ENCODE results near the gene KRTAP5-9.

Gene KRTAP5-9

GRCh38 chr11:71505001-71505400 lies 43.2 kb upstream of the KRTAP5-9 start:
- ATAC-seq = no peak; the same call in 2 of the 3 replicates
- TF ChIP-seq TCF4 (CRISPR knock-in tag; IDR thresholded peaks at IDR 0.05; ENCODE audit: borderline replicate concordance) (0 out of 2 replicates have a peak, but pooled peaks have one; percentile 9), SNAI2 (CRISPR knock-in tag; IDR thresholded peaks at IDR 0.05) (no peak), ZFP3 (CRISPR knock-in tag; IDR thresholded peaks at IDR 0.05) (no peak), ZNF565 (CRISPR knock-in tag; conservative IDR thresholded peaks at IDR 0.05; ENCODE audit: low read depth) (no peak), PPARA (CRISPR knock-in tag; IDR thresholded peaks at IDR 0.05; ENCODE audit: borderline replicate concordance) (no peak), ISL1 (CRISPR knock-in tag; IDR thresholded peaks at IDR 0.05) (peak; percentile 41; the same call in 1 of the 2 replicates)

- no peak for ATAC-seq
- TF ChIP-seq, protein P1, sequence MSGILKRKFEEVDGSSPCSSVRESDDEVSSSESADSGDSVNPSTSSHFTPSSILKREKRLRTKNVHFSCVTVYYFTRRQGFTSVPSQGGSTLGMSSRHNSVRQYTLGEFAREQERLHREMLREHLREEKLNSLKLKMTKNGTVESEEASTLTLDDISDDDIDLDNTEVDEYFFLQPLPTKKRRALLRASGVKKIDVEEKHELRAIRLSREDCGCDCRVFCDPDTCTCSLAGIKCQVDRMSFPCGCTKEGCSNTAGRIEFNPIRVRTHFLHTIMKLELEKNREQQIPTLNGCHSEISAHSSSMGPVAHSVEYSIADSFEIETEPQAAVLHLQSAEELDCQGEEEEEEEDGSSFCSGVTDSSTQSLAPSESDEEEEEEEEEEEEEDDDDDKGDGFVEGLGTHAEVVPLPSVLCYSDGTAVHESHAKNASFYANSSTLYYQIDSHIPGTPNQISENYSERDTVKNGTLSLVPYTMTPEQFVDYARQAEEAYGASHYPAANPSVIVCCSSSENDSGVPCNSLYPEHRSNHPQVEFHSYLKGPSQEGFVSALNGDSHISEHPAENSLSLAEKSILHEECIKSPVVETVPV (CRISPR knock-in tag; IDR thresholded peaks at IDR 0.05) = no peak
- TF ChIP-seq ESRRG (CRISPR knock-in tag; IDR thresholded peaks at IDR 0.05) = no peak
- no peak for TF ChIP-seq ISL1 (CRISPR knock-in tag; IDR thresholded peaks at IDR 0.05)
- TF ChIP-seq PPARA (CRISPR knock-in tag; IDR thresholded peaks at IDR 0.05; ENCODE audit: borderline replicate concordance) = no peak
- no peak for TF ChIP-seq BACH2 (CRISPR knock-in tag; IDR thresholded peaks at IDR 0.05; ENCODE audit: borderline replicate concordance)
- TF ChIP-seq, protein P2, sequence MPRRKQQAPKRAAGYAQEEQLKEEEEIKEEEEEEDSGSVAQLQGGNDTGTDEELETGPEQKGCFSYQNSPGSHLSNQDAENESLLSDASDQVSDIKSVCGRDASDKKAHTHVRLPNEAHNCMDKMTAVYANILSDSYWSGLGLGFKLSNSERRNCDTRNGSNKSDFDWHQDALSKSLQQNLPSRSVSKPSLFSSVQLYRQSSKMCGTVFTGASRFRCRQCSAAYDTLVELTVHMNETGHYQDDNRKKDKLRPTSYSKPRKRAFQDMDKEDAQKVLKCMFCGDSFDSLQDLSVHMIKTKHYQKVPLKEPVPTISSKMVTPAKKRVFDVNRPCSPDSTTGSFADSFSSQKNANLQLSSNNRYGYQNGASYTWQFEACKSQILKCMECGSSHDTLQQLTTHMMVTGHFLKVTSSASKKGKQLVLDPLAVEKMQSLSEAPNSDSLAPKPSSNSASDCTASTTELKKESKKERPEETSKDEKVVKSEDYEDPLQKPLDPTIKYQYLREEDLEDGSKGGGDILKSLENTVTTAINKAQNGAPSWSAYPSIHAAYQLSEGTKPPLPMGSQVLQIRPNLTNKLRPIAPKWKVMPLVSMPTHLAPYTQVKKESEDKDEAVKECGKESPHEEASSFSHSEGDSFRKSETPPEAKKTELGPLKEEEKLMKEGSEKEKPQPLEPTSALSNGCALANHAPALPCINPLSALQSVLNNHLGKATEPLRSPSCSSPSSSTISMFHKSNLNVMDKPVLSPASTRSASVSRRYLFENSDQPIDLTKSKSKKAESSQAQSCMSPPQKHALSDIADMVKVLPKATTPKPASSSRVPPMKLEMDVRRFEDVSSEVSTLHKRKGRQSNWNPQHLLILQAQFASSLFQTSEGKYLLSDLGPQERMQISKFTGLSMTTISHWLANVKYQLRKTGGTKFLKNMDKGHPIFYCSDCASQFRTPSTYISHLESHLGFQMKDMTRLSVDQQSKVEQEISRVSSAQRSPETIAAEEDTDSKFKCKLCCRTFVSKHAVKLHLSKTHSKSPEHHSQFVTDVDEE (CRISPR knock-in tag; IDR thresholded peaks at IDR 0.05) = no peak
- TF ChIP-seq ZFP30 (CRISPR knock-in tag; IDR thresholded peaks at IDR 0.05) = no peak
- TF ChIP-seq ZNF565 (CRISPR knock-in tag; conservative IDR thresholded peaks at IDR 0.05; ENCODE audit: low read depth) = no peak
- no peak for TF ChIP-seq RARB (CRISPR knock-in tag; IDR thresholded peaks at IDR 0.05)
- TF ChIP-seq TCF4 (CRISPR knock-in tag; IDR thresholded peaks at IDR 0.05; ENCODE audit: borderline replicate concordance) = no peak
- TF ChIP-seq SNAI2 (CRISPR knock-in tag; IDR thresholded peaks at IDR 0.05) = no peak
Observed at GRCh38 chr11:71505781-71506180, 42.4 kb upstream of the KRTAP5-9 start.

DNA sequence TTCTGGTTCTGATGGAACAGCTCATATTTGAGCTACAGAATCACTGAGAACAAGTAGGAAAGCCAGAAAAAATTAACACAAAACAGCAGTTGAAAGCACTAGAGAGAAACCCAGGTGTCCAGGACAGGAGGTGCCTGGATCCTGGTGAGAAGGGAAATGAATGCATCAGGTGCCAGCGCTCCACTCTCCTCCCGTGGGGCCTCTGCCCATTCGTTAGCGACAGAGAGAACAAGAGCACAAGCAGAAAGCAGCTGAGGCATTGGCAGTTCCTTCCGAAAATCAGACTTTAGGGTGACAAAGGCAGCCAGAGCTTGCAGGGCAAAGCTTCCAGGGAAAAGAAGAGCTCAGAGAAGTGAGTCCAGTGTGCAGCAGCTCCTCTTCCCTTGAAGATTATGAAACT lies 41.1 kb upstream of the KRTAP5-9 start:
- TF ChIP-seq, protein P3, sequence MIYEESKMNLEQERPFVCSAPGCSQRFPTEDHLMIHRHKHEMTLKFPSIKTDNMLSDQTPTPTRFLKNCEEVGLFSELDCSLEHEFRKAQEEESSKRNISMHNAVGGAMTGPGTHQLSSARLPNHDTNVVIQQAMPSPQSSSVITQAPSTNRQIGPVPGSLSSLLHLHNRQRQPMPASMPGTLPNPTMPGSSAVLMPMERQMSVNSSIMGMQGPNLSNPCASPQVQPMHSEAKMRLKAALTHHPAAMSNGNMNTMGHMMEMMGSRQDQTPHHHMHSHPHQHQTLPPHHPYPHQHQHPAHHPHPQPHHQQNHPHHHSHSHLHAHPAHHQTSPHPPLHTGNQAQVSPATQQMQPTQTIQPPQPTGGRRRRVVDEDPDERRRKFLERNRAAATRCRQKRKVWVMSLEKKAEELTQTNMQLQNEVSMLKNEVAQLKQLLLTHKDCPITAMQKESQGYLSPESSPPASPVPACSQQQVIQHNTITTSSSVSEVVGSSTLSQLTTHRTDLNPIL (CRISPR knock-in tag; IDR thresholded peaks at IDR 0.05; ENCODE audit: low read depth) = no peak
- TF ChIP-seq OSR1 (CRISPR knock-in tag; IDR thresholded peaks at IDR 0.05) = no peak
- no peak for TF ChIP-seq ZNF70 (CRISPR knock-in tag; IDR thresholded peaks at IDR 0.05)
- no peak for TF ChIP-seq GLIS3 (CRISPR knock-in tag; IDR thresholded peaks at IDR 0.05)
- no peak for TF ChIP-seq BACH2 (CRISPR knock-in tag; IDR thresholded peaks at IDR 0.05; ENCODE audit: borderline replicate concordance)
- no peak for TF ChIP-seq RARB (CRISPR knock-in tag; IDR thresholded peaks at IDR 0.05)
- no peak for TF ChIP-seq PPARA (CRISPR knock-in tag; IDR thresholded peaks at IDR 0.05; ENCODE audit: borderline replicate concordance)
- no peak for TF ChIP-seq SNAI2 (CRISPR knock-in tag; IDR thresholded peaks at IDR 0.05)
- no peak for TF ChIP-seq ESRRG (CRISPR knock-in tag; IDR thresholded peaks at IDR 0.05)
- no peak for TF ChIP-seq ZFP3 (CRISPR knock-in tag; IDR thresholded peaks at IDR 0.05)
- TF ChIP-seq ARNTL (CRISPR knock-in tag; IDR thresholded peaks at IDR 0.05; ENCODE audit: borderline replicate concordance, low read depth) = no peak
- no peak for TF ChIP-seq TCF4 (CRISPR knock-in tag; IDR thresholded peaks at IDR 0.05; ENCODE audit: borderline replicate concordance)
- TF ChIP-seq, protein P2 (CRISPR knock-in tag; IDR thresholded peaks at IDR 0.05) = no peak
- TF ChIP-seq, protein P1 (CRISPR knock-in tag; IDR thresholded peaks at IDR 0.05) = no peak

More for the DNA sequence above, 41.1 kb upstream of the KRTAP5-9 start:
- ATAC-seq = no peak
